ENCODE measurements around the gene SUPT7L.

- no peak for TF ChIP-seq CTCF (conservative IDR thresholded peaks at IDR 0.05)
- no peak for TF ChIP-seq ZFX (IDR thresholded peaks at IDR 0.05)
Measured at GRCh38 chr2:27636766-27637165, 26.6 kb downstream of the SUPT7L start.
